Measurements from ENCODE around the gene CATSPERE. TPM values are rescaled to one million over a fixed set of nuclear protein-coding genes. Genes with fewer than 3 reads are reported as not detected.

The CATSPERE gene
- total and polyA plus RNA-seq, 5 donors: 0.18 to 0.82 (median 0.47) TPM

- Histone ChIP-seq H3K27me3 (ENCODE audit: control insufficient read depth, insufficient read depth) (no peaks in the 10 kb centered on the region), H3K4me3 (ENCODE audit: low read length) (no peak overlapping the region), H3K4me1 (ENCODE audit: control insufficient read depth, insufficient read depth, low read length) (no peaks in the 10 kb centered on the region), H3K27ac (ENCODE audit: low read length) (no peak overlapping the region), H3K9me3 (ENCODE audit: control insufficient read depth, low read length) (no peaks in the 10 kb centered on the region)
- no peak for ATAC-seq
- intact Hi-C loops (cut with DNase I): no loop called here
- no peak for DNase-seq
- WGBS: 94% methylated on average over 6 of the region's 6 CpGs
Measured at GRCh38 chr1:244634546-244634945, 173.5 kb downstream of the CATSPERE start.

- Histone ChIP-seq H3K27me3 (ENCODE audit: control insufficient read depth, insufficient read depth) (no peaks in the 10 kb centered on the region), H3K4me3 (ENCODE audit: low read length) (no peak overlapping the region), H3K9me3 (ENCODE audit: control insufficient read depth, low read length) (no peaks in the 10 kb centered on the region), H3K4me1 (ENCODE audit: control insufficient read depth, insufficient read depth, low read length) (no peaks in the 10 kb centered on the region), H3K27ac (ENCODE audit: low read length) (no peak overlapping the region)
- DNase-seq (no peak), ATAC-seq (no peak)
- intact Hi-C loops (cut with DNase I): no loop called here
- WGBS: 87% methylated on average over 10 of the region's 10 CpGs
Measured at GRCh38 chr1:244636488-244637259, 175.6 kb downstream of the CATSPERE start.

- DNase-seq (no peak), ATAC-seq (no peak)
- intact Hi-C loops (cut with DNase I): no loop called here
- Histone ChIP-seq H3K4me3 (ENCODE audit: low read length) (no peak overlapping the region), H3K27me3 (ENCODE audit: control insufficient read depth, insufficient read depth) (no peaks in the 10 kb centered on the region), H3K9me3 (ENCODE audit: control insufficient read depth, low read length) (no peaks in the 10 kb centered on the region), H3K27ac (ENCODE audit: low read length) (no peak overlapping the region), H3K4me1 (ENCODE audit: control insufficient read depth, insufficient read depth, low read length) (no peaks in the 10 kb centered on the region)
Measured at GRCh38 chr1:244639561-244639960, 178.5 kb downstream of the CATSPERE start.

GRCh38 chr1:244640917-244641316 is 179.8 kb downstream of the CATSPERE start:
- intact Hi-C loops (cut with DNase I): no loop called here
- 87% methylated on average over 6 of the region's 6 CpGs for WGBS
- no peak for ATAC-seq
- Histone ChIP-seq H3K4me3 (ENCODE audit: low read length) (no peak overlapping the region), H3K4me1 (ENCODE audit: control insufficient read depth, insufficient read depth, low read length) (no peaks in the 10 kb centered on the region), H3K9me3 (ENCODE audit: control insufficient read depth, low read length) (no peaks in the 10 kb centered on the region), H3K27me3 (ENCODE audit: control insufficient read depth, insufficient read depth) (no peaks in the 10 kb centered on the region), H3K27ac (ENCODE audit: low read length) (no peak overlapping the region)
- DNase-seq: no peak

GRCh38 chr1:244642526-244642925 is 181.5 kb downstream of the CATSPERE start:
- Histone ChIP-seq H3K27me3 (ENCODE audit: control insufficient read depth, insufficient read depth) (no peaks in the 10 kb centered on the region), H3K27ac (ENCODE audit: low read length) (no peak overlapping the region), H3K9me3 (ENCODE audit: control insufficient read depth, low read length) (no peaks in the 10 kb centered on the region), H3K4me1 (ENCODE audit: control insufficient read depth, insufficient read depth, low read length) (no peaks in the 10 kb centered on the region), H3K4me3 (ENCODE audit: low read length) (no peak overlapping the region)
- WGBS: 85% methylated on average over 16 of the region's 16 CpGs
- intact Hi-C loops (cut with DNase I): no loop called here
- DNase-seq: no peak
- no peak for ATAC-seq

- WGBS: 93% methylated on average over 14 of the region's 14 CpGs
- H3K4me3 ChIP-seq (ENCODE audit: low read length): no peak overlapping the region
- no peaks in the 10 kb centered on the region for H3K27me3 ChIP-seq (ENCODE audit: control insufficient read depth, insufficient read depth)
- H3K9me3 ChIP-seq (ENCODE audit: control insufficient read depth, low read length): no peaks in the 10 kb centered on the region
- H3K4me1 ChIP-seq (ENCODE audit: control insufficient read depth, insufficient read depth, low read length): no peaks in the 10 kb centered on the region
- ATAC-seq (no peak), DNase-seq (no peak)
- no peak overlapping the region for H3K27ac ChIP-seq (ENCODE audit: low read length)
- intact Hi-C loops (cut with DNase I): no loop called here
Measured at GRCh38 chr1:244642988-244643387, 181.9 kb downstream of the CATSPERE start.

GRCh38 chr1:244645414-244645813 is 184.3 kb downstream of the CATSPERE start:
- no peaks in the 10 kb centered on the region for H3K4me1 ChIP-seq (ENCODE audit: control insufficient read depth, insufficient read depth, low read length)
- no peaks in the 10 kb centered on the region for H3K27me3 ChIP-seq (ENCODE audit: control insufficient read depth, insufficient read depth)
- H3K4me3 ChIP-seq (ENCODE audit: low read length): no peak overlapping the region
- intact Hi-C loops (cut with DNase I): no loop called here
- no peak overlapping the region for H3K27ac ChIP-seq (ENCODE audit: low read length)
- ATAC-seq (no peak), DNase-seq (no peak)
- no peaks in the 10 kb centered on the region for H3K9me3 ChIP-seq (ENCODE audit: control insufficient read depth, low read length)
- 77% methylated on average over 6 of the region's 6 CpGs for WGBS

- ATAC-seq (no peak), DNase-seq (no peak)
- Histone ChIP-seq H3K9me3 (ENCODE audit: control insufficient read depth, low read length) (no peaks in the 10 kb centered on the region), H3K27me3 (ENCODE audit: control insufficient read depth, insufficient read depth) (no peaks in the 10 kb centered on the region), H3K27ac (ENCODE audit: low read length) (no peak overlapping the region), H3K4me3 (ENCODE audit: low read length) (no peak overlapping the region), H3K4me1 (ENCODE audit: control insufficient read depth, insufficient read depth, low read length) (no peaks in the 10 kb centered on the region)
- intact Hi-C loops (cut with DNase I): no loop called here
- WGBS: 76% methylated on average over 6 of the region's 6 CpGs
Measured at GRCh38 chr1:244645890-244646289, 184.8 kb downstream of the CATSPERE start.

GRCh38 chr1:244647819-244648218 is 186.7 kb downstream of the CATSPERE start:
- WGBS: 68% methylated on average over 6 of the region's 6 CpGs
- no peak for ATAC-seq
- no peaks in the 10 kb centered on the region for H3K27me3 ChIP-seq (ENCODE audit: control insufficient read depth, insufficient read depth)
- H3K9me3 ChIP-seq (ENCODE audit: control insufficient read depth, low read length): no peaks in the 10 kb centered on the region
- H3K4me3 ChIP-seq (ENCODE audit: low read length): no peak overlapping the region
- no peak for DNase-seq
- H3K4me1 ChIP-seq (ENCODE audit: control insufficient read depth, insufficient read depth, low read length): no peaks in the 10 kb centered on the region
- intact Hi-C loops (cut with DNase I): no loop called here
- no peak overlapping the region for H3K27ac ChIP-seq (ENCODE audit: low read length)

- ATAC-seq (no peak), DNase-seq (no peak)
- no peaks in the 10 kb centered on the region for H3K27me3 ChIP-seq (ENCODE audit: control insufficient read depth, insufficient read depth)
- peak overlapping the region; percentile 61 for H3K4me3 ChIP-seq (ENCODE audit: low read length)
- peak overlapping the region; percentile 51 for H3K27ac ChIP-seq (ENCODE audit: low read length)
- H3K9me3 ChIP-seq (ENCODE audit: control insufficient read depth, low read length): no peaks in the 10 kb centered on the region
- intact Hi-C loops (cut with DNase I): loop anchor here in 1 of 4 donors (10.0 kb wide), 1 partner anchor 323 kb away; no protein-coding TSS in a partner anchor
- WGBS: 33% methylated on average over 15 of the region's 15 CpGs
- peaks cover 2% of the 10 kb centered on the region for H3K4me1 ChIP-seq (ENCODE audit: control insufficient read depth, insufficient read depth, low read length)
Measured at GRCh38 chr1:244651956-244652622, 191.0 kb downstream of the CATSPERE start.

- intact Hi-C loops (cut with DNase I): loop anchor here in 1 of 4 donors (10.0 kb wide), 1 partner anchor 322 kb away; no protein-coding TSS in a partner anchor
- H3K4me3 ChIP-seq (ENCODE audit: low read length): peak within 1 kb of the TSS; percentile 79
- WGBS: under 1% methylated on average over 81 of the region's 81 CpGs
Measured at GRCh38 chr1:244652623-244653438, 191.8 kb downstream of the CATSPERE start, which contains the start of gene DESI2. TSS of gene DESI2 (plus strand) at chr1:244653126. CDS start at chr1:244653314, 188 bp downstream.

More at GRCh38 chr1:244652623-244653438, 191.8 kb downstream of the CATSPERE start, which contains the start of gene DESI2:
- peak; percentile 99 for DNase-seq
- peak within 1 kb of the TSS; percentile 84 for H3K27ac ChIP-seq (ENCODE audit: low read length)
- H3K27me3 ChIP-seq (ENCODE audit: control insufficient read depth, insufficient read depth): no peaks in the 10 kb centered on the region
- ATAC-seq: peak; percentile 98
- no peaks in the 10 kb centered on the region for H3K9me3 ChIP-seq (ENCODE audit: control insufficient read depth, low read length)
- H3K4me1 ChIP-seq (ENCODE audit: control insufficient read depth, insufficient read depth, low read length): peaks cover 8% of the 10 kb centered on the region
